ENCODE results near the gene PLCH1.
"Not testable (repeated sequence)": the region's sequence is repeated elsewhere in the genome, so short reads cannot be mapped to it uniquely, and the experiment has no call there.

PLCH1 gene

DNA sequence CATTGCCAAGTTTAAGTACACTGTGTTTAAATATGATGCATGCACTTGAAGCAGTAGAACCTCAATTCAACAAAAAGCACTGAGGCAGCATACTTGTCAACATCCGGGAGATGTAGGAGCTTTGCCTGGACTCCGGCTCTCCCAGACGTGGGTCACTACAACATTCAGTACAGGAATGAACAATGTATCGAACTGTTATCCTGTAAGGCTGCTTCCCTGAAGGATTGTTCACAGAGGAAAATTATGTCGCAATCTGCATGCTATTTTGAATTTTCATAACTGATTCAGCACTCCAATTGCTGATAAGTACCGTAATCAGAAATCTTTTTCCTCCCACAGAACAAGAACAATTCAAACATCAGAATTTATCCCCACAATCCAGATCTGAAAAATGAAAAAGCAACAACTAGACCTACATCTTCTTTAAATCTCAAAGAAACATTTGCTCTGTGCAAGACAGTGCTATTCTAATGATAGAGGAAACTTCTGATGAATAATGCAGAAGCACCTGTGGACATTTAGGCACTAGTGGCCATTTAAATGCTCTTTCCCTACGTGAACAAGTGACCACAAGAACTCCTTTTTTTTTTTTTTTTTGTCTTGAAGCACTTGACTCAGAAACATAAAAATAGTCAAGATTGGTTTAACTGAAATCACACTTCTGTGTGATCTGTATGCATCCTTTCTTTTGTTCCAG lies 113.4 kb downstream of the PLCH1 start:
- TF ChIP-seq, protein P1, sequence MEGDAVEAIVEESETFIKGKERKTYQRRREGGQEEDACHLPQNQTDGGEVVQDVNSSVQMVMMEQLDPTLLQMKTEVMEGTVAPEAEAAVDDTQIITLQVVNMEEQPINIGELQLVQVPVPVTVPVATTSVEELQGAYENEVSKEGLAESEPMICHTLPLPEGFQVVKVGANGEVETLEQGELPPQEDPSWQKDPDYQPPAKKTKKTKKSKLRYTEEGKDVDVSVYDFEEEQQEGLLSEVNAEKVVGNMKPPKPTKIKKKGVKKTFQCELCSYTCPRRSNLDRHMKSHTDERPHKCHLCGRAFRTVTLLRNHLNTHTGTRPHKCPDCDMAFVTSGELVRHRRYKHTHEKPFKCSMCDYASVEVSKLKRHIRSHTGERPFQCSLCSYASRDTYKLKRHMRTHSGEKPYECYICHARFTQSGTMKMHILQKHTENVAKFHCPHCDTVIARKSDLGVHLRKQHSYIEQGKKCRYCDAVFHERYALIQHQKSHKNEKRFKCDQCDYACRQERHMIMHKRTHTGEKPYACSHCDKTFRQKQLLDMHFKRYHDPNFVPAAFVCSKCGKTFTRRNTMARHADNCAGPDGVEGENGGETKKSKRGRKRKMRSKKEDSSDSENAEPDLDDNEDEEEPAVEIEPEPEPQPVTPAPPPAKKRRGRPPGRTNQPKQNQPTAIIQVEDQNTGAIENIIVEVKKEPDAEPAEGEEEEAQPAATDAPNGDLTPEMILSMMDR (IDR thresholded peaks at IDR 0.05; ENCODE audit: control insufficient read depth, extremely low read depth, insufficient read depth): no peak
- H3K4me3 ChIP-seq (ENCODE audit: low read depth, low read length): no peak overlapping the region
- no peak for DNase-seq (ENCODE audit: low read depth)

DNA sequence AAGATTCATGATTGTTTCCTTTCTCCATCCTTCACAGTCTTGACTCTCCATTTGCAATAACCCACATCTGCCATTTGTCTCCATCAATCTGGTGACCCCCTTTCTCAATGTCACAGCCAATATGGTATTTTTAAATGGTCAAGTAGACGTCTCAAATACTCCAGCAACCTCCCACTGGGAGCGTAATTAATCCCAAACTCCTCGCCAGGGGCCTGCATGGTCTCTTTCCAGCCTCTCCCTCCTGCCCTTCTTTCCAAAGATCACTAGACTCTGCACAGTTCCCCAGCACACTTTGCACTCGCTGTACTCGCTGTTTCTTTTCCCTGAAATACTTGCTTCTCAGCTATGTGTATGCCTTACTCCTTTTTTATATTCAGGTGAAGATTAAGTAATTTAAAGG lies 115.3 kb downstream of the PLCH1 start:
- DNase-seq (ENCODE audit: low read depth): no peak
- TF ChIP-seq, protein P1 (IDR thresholded peaks at IDR 0.05; ENCODE audit: control insufficient read depth, extremely low read depth, insufficient read depth): no peak
- no peak overlapping the region for H3K4me3 ChIP-seq (ENCODE audit: low read depth, low read length)

DNA sequence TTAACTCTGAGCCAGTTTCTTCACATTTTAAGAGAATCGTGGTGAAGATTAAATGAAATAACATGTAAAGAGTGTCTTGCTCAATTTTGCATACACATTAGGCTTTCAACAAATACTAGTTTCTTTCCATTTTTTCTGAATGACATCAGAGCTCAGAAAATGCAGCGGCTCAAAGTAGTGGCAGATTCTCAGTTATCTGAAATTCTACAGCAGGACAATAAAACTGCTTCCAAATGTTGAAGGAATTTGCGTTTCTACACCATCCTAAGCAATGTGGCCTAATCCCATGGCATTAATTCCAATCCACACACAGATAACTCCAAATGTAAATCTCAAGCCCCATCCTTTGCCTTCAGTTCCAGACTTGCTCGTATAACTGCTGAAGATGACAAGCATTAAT lies 115.8 kb downstream of the PLCH1 start:
- TF ChIP-seq, protein P1 (IDR thresholded peaks at IDR 0.05; ENCODE audit: control insufficient read depth, extremely low read depth, insufficient read depth): no peak
- no peak overlapping the region for H3K4me3 ChIP-seq (ENCODE audit: low read depth, low read length)
- no peak for DNase-seq (ENCODE audit: low read depth)

DNA sequence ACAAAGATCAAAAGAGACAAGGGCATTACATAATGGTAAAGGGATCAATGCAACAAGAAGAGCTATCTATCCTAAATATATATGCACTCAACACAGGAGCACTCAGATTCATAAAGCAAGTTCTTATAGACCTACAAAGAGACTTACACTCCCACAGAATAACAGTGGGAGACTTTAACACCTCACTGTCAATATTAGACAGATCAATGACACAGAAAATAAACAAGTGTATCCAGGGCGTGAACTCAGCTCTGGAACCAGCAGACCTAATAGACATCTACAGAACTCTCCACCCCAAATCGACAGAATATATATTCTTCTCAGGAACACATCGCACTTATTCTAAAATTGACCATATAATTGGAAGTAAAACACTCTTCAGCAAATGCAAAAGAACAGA lies 122.2 kb downstream of the PLCH1 start:
- H3K4me3 ChIP-seq (ENCODE audit: low read depth, low read length); DNase-seq (ENCODE audit: low read depth): not testable (repeated sequence)

DNA sequence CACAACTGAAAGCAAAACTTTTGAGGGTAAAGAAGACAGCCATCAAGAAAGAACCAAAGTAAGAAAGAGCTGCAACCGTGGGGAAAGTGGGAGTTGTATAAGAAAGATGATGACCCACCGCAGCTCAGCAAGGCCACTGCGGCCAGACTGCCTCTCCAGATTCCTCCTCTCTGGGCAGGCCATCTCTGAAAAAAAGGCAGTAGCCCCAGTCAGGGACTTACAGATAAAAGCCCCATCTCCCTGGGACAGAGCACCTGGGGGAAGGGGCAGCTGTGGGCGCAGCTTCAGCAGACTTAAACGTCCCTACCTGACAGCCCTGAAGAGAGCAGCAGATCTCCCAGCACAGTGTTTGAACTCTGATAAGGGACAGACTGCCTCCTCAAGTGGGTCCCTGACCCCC lies 124.3 kb downstream of the PLCH1 start:
- H3K4me3 ChIP-seq (ENCODE audit: low read depth, low read length); DNase-seq (ENCODE audit: low read depth): not testable (repeated sequence)

DNA sequence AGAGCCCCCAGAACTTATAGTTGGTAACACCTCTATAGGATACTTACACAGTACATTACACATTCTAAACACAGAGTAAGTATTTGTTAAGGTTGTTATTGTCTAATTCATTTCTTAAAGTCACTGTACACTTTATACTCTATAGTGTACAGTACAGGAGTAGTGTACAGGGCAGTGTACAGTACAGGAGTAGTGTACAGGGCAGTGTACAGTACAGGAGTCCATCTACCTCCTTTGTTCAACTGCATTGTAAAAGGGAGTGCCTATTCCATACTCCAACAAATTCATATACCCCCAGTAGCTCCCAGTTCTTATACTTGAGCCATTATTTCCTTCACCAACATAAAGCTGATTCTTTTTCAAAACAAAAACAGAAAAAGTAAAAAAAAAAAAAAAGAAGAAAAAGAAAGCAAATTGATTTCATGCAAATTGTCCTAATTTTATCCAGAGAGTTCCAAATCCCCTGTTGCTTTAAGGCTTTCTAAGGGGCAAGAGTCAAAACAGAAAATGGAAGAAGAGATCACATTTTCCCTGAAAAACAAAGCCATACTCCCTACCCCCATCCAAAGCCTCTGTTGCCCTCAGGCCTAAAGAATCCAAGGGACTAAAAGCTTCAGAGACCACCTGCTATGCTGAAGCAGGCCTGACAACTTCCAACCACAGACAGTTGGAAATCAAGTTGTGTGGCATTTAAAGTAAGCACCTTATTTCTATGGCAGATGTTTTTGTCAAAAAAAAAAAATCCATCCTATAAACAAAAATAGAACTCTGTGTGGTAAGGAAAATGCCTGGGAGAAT lies 125.6 kb downstream of the PLCH1 start:
- no peak for DNase-seq (ENCODE audit: low read depth)
- H3K4me3 ChIP-seq (ENCODE audit: low read depth, low read length): no peak overlapping the region
- TF ChIP-seq, protein P1 (IDR thresholded peaks at IDR 0.05; ENCODE audit: control insufficient read depth, extremely low read depth, insufficient read depth): no peak

DNA sequence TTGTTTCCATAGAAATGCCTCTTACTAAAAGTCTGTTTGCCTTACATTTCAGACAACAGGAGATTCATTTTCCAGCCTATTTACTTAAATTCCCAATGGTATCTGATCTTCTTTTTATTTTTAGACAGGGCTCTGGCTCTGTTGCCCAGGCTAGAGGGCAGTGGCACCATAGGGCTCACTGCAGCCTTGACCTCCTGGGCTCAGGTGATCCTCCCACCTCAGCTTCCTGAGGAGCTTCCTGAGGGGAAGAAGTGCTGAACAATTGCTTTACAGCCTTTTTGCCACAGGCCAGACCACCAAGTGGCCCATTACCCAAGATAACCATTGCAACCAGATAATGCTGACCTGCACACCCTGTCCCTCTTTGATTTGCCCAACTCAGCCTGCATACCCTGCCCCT lies 126.3 kb downstream of the PLCH1 start:
- TF ChIP-seq, protein P1 (IDR thresholded peaks at IDR 0.05; ENCODE audit: control insufficient read depth, extremely low read depth, insufficient read depth): no peak
- no peak overlapping the region for H3K4me3 ChIP-seq (ENCODE audit: low read depth, low read length)
- DNase-seq (ENCODE audit: low read depth): no peak
